Measurements from ENCODE around the gene ABHD12B. TPM values are rescaled to one million over a fixed set of nuclear protein-coding genes. Genes with fewer than 3 reads are reported as not detected.
A peak's percentile ranks its signal among the peaks of the same experiment; 100 is the strongest.

ABHD12B gene
- total and polyA plus RNA-seq, 2 of the 13 experiments (the other 11 are each of a cell fraction or from before 2014, with no cell fraction given) = not detected

GRCh38 chr14:50832935-50833630 is 38.8 kb upstream of the ABHD12B start (continued):
- TF ChIP-seq ZNF513 (CRISPR knock-in tag; conservative IDR thresholded peaks at IDR 0.05) (no peak), CHD2 (IDR thresholded peaks at IDR 0.05; ENCODE audit: low read depth, low read length) (no peak), IKZF1 (IDR thresholded peaks at IDR 0.05) (no peak), RCOR2 (CRISPR knock-in tag; IDR thresholded peaks at IDR 0.05) (peak; percentile 25; the same call in 1 of the 2 replicates), ZC3H13 (CRISPR knock-in tag; IDR thresholded peaks at IDR 0.05) (no peak), ZNF414 (CRISPR knock-in tag; IDR thresholded peaks at IDR 0.05) (no peak), NR2C2 (CRISPR knock-in tag; IDR thresholded peaks at IDR 0.05; ENCODE audit: borderline replicate concordance) (no peak), SNRNP70 (IDR thresholded peaks at IDR 0.05; ENCODE audit: low read depth, low read length) (no peak), ARID5B (CRISPR knock-in tag; IDR thresholded peaks at IDR 0.05) (peak; percentile 43; the same call in 1 of the 2 replicates), THRA (CRISPR knock-in tag; IDR thresholded peaks at IDR 0.05; ENCODE audit: borderline replicate concordance) (no peak), SOX13 (IDR thresholded peaks at IDR 0.05) (no peak), SOX13 (CRISPR knock-in tag; conservative IDR thresholded peaks at IDR 0.05 in 1 of 2, IDR thresholded peaks at IDR 0.05 in 1 of 2) (peak in 1 of 2 experiments; percentile 32; a peak in 1 of 4 replicates), NRL (CRISPR knock-in tag; IDR thresholded peaks at IDR 0.05; ENCODE audit: borderline replicate concordance) (no peak), ELF3 (CRISPR knock-in tag; IDR thresholded peaks at IDR 0.05) (no peak), ZMYM3 (CRISPR knock-in tag; IDR thresholded peaks at IDR 0.05) (no peak), HDAC2 (CRISPR knock-in tag; IDR thresholded peaks at IDR 0.05) (no peak), ZNF782 (CRISPR knock-in tag; IDR thresholded peaks at IDR 0.05; ENCODE audit: borderline replicate concordance) (no peak), ZNF720 (CRISPR knock-in tag; IDR thresholded peaks at IDR 0.05) (no peak)
